HG03575 (cell line): ENCODE results near the gene SLC38A10.
"Not testable (repeated sequence)": the region's sequence is repeated elsewhere in the genome, so short reads cannot be mapped to it uniquely, and the experiment has no call there.

ENCODE experiments used
- ATAC-seq: cut with Tn5 transposase; IDR thresholded peaks from one replicate; pipeline ENCODE4 v1.9.1; 2021; ENCODE audit not compliant: unreplicated experiment, insufficient number of reproducible peaks, low FRiP score; ENCODE audit errors: extremely low read depth

Gene SLC38A10

GRCh38 chr17:81315129-81315884 is 20.2 kb upstream of the SLC38A10 start:
- ATAC-seq = no peak

GRCh38 chr17:81314398-81315081 is 19.4 kb upstream of the SLC38A10 start:
- ATAC-seq = no peak

- ATAC-seq = no peak
Measured at GRCh38 chr17:81313776-81314397, 18.8 kb upstream of the SLC38A10 start.

- ATAC-seq = no peak
Measured at GRCh38 chr17:81312624-81313325, 17.7 kb upstream of the SLC38A10 start.

GRCh38 chr17:81311946-81312345 is 16.8 kb upstream of the SLC38A10 start:
- no peak for ATAC-seq

GRCh38 chr17:81310949-81311550 is 15.9 kb upstream of the SLC38A10 start:
- ATAC-seq = no peak

- ATAC-seq = no peak
Measured at GRCh38 chr17:81309859-81310839, 15.0 kb upstream of the SLC38A10 start.

GRCh38 chr17:81309140-81309858 is 14.2 kb upstream of the SLC38A10 start:
- ATAC-seq = no peak

GRCh38 chr17:81308784-81309139 is 13.7 kb upstream of the SLC38A10 start:
- ATAC-seq = not testable (repeated sequence)

GRCh38 chr17:81307636-81308560 is 12.8 kb upstream of the SLC38A10 start:
- no peak for ATAC-seq

GRCh38 chr17:81306898-81307510 is 11.9 kb upstream of the SLC38A10 start:
- ATAC-seq = no peak

GRCh38 chr17:81306491-81306890 is 11.4 kb upstream of the SLC38A10 start:
- no peak for ATAC-seq

- ATAC-seq = no peak
Measured at GRCh38 chr17:81305051-81305630, 10.0 kb upstream of the SLC38A10 start.

- ATAC-seq = no peak
Measured at GRCh38 chr17:81304196-81305015, 9.3 kb upstream of the SLC38A10 start.

GRCh38 chr17:81303385-81303784 is 8.3 kb upstream of the SLC38A10 start:
- ATAC-seq = no peak
